ENCODE measurements around the gene CTXN2. TPM values are rescaled to one million over a fixed set of nuclear protein-coding genes. Genes with fewer than 3 reads are reported as not detected.

Gene CTXN2
- total RNA-seq, 1 donor from 2014 or later: 0.16 TPM

DNA sequence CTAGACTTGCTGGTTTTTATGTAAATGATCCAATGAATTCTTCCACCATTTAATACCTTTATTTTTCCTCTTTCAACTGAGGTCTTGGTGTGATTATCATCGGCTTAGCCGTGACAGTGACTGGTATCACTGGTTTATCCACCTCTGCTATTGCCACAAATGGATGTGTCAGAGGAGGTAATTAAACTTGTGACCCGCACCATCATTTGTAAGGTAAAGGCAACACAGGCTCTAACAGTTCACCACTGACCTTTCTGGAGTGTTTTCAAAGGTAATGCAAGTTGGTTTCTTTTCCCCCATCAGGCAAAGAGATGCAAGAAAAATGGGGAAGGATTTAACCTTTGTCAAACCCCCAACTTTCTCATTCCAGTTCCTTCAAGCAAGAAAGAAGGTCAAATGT lies 34.3 kb downstream of the CTXN2 start:
- DNase-seq: no peak

DNA sequence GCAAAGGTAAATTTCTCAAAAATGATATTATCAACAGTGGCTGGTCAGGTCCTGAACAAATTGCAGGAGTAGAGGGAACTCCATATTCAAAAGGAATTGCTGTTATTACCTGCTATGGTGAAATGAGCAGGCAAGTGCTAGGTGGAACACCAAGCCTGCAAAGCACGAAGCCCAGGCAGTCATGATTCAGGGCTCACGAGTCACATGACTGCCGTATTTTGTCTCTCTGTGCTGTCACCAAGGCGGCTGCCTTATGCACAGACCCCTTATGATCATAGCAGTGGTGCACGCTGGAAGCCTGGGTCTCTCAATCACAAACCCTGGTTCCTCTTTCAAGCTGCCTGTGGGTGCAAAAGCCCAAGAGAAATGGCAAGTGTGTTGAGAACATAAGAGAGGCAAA lies 39.0 kb downstream of the CTXN2 start:
- DNase-seq: no peak

DNA sequence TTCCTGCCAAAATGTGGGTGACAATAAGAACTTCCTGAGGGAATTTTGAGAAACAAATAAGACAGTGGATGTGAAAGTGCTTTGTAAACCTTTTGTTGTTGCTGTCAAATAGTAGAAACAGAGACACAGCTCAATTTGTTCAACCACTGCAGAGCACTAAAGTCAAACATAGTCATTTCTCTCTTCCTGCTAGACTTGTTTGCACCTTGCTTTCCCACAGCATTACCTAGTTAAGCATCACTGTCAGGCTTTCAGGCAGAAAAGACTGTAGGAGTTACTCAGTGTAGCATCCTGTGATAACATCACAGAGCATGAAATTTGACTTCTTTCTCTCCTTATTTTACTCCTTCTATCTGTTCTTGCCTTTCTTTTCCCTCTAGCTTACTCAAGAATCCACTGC lies 41.8 kb downstream of the CTXN2 start:
- no peak for DNase-seq

DNA sequence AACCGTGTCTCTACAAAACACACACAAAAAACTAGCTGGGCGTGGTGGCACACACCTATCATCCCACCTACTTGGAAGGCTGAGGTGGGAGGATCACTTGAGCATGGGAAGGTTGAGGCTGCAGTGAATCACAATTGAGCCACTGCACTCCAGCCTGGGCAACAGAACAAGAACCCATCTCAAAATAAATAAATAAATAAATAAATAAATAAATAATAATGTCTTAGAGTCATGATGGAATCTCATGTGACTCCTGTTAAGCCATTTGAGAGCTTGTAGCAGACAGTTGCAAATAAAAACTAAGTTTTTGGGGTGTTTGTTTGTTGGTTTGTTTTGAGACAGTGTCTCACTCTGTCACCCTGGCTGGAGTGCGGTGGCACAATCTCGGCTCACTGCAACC lies 47.9 kb downstream of the CTXN2 start:
- DNase-seq: no peak

DNA sequence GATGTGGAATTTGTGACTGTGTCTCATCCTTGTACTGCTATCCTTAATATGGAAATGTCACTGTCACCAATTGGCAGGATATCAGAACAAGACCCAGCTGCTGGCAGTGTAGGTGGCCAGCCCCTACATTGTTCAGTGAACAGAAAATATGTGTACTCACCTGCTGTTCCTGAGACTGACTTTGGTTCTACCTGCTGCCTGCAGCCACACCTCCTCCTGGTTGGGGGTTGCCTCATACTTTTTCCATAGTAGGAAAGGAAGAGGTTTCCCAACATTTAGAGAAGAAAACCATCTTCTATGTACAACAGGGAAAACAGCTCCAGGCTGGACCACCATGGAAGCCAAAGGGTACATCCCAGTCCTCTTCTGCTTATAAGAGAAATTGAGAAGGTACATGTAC lies 50.5 kb downstream of the CTXN2 start:
- DNase-seq: no peak

DNA sequence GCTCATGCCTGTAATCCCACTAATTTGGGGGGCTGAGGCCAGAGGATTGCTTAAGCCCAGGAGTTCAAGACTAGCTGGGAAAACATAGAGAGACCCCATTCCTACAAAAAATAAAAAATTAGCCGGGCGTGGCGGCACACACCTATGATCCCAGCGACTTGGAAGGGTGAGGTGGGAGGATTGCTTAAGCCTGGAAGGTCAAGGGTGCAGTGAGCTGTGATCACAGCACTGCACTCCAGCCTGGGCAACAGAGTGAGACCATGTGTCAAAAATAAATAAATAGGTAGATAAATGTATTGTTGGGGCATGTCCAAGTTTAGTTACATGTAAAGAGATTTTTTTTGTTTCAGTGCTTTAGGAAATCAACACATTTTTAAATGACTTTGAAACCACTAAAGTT lies 51.1 kb downstream of the CTXN2 start:
- no peak for DNase-seq

DNA sequence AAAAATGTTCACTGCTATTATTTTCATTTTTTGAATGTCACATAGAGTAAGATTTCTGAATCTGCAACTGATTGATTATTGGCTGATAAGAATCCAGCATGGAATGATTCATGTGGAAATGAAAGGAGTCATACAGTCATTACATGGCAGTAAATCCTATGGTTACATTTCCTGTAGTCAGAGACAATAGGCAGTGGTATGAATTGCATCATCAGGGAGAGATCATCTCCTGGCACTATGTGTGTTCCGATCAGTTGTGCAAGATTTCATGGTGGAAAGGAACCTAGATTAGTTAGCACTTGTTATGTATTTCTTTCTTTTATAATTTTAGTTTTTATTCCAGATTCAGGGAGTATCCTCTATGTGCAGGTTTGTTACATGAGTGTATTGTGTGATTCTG lies 53.5 kb downstream of the CTXN2 start:
- DNase-seq: no peak

DNA sequence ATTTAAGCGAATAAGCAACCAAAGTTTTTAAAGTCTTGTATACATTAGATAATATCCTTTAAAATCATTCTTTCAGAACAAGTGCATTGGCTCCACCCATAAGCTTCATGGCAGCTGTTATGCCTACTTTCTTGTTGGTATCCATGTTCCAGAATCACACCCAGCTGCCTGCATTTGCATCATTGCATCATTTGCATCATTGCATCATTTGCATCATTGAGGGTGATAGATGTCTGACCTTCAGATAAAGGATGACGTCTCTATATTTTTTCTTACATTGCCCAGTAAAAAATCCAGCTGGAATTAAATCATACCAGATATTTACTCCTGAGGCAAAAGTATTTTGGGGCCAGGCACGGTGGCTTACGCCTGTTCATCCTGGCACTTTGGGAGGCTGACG lies 56.9 kb downstream of the CTXN2 start:
- DNase-seq: no peak

DNA sequence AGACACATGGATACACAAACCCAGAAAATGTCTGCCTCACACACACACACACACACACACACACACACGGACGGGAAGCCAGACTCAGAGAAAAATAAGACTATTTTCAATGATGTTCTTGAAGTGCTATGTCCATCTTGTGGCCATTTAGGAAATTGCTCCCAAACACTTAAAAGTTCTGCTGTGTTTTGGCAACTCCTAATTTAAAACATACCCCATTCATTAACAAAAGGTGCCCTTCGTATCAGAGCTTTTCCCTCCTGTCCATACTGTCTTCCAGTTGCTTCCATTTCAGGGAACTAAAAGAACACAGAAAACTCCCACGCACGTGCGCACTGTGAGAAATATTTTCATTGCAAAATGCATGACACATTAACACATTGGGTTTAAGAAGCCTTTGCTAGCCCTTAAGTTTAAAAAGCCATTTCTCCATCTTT lies 59.2 kb downstream of the CTXN2 start:
- no peak for DNase-seq

DNA sequence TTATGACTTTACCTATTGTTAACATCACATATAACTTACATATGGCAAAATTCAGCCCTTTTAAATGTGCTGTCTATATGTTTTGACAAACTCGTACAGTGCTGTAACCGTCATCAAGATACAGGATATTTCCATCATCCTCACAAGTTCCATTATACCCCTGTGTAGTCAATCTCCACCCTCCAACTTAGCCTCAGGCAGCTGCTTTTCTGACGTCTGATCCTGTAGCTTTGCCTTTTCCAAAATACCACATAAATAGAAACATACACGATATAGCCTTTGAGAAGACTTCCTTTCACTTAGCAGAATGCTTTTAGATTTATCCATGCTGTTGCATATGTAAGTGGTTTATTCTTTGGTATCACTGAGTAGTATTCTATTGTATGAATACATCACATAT lies 61.7 kb downstream of the CTXN2 start:
- no peak for DNase-seq

Other genes starting within 250 kb of the CTXN2 start
- gene SLC24A5, start 70.7 kb upstream of the CTXN2 start, total RNA-seq: not detected
- 158 TPM for gene MYEF2, start 13.4 kb upstream of the CTXN2 start, total RNA-seq
- gene SLC12A1, start 14.6 kb downstream of the CTXN2 start, total RNA-seq: 0.16 TPM
- gene DUT, start 139.8 kb downstream of the CTXN2 start, total RNA-seq: 59.4 TPM

All from occipital lobe (tissue), 2 donors.